ENCODE data around the gene MORF4L1.
"Not testable (repeated sequence)": the region's sequence is repeated elsewhere in the genome, so short reads cannot be mapped to it uniquely, and the experiment has no call there.

Gene MORF4L1

DNA sequence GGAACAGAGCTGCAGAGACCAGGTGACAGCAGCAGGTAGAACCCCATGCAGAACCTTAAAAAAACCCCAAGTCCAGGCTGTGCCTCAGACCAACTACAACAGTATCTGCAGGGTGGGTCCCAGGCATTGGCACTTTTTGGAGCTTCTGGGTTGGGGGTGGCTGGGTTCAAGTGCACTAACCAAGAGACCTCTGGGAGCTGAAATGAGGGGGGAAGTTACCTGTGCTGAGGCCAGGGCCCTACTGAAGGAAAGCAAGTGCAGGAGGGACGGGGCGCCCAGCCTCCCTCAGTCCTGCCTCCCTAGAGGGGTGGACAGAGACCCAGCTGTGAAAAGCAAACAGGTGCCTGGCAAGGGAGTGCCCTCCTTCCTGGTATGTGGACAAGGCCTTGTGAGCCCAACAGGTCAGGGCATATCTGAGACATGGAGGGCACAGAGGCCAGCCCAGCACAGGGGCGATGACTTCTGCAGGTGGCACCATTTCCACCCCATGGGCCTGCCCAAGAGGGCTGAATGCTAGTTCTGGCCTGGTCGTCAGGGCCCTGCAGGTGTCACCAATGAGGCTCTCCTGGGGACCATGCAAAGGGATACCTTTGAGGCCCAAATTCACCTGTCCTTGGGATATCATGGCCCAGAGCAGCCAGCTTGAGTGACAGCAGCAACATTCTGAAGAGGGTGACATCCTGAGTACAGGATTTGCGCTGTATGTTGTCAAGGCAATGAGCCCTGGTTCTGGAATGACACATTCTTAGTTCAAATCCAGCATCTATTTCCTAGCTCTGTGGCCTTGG lies 53.5 kb downstream of the MORF4L1 start:
- no peak for DNase-seq (ENCODE audit: low read depth)
- TF ChIP-seq, protein P1, sequence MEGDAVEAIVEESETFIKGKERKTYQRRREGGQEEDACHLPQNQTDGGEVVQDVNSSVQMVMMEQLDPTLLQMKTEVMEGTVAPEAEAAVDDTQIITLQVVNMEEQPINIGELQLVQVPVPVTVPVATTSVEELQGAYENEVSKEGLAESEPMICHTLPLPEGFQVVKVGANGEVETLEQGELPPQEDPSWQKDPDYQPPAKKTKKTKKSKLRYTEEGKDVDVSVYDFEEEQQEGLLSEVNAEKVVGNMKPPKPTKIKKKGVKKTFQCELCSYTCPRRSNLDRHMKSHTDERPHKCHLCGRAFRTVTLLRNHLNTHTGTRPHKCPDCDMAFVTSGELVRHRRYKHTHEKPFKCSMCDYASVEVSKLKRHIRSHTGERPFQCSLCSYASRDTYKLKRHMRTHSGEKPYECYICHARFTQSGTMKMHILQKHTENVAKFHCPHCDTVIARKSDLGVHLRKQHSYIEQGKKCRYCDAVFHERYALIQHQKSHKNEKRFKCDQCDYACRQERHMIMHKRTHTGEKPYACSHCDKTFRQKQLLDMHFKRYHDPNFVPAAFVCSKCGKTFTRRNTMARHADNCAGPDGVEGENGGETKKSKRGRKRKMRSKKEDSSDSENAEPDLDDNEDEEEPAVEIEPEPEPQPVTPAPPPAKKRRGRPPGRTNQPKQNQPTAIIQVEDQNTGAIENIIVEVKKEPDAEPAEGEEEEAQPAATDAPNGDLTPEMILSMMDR (IDR thresholded peaks at IDR 0.05; ENCODE audit: low read depth, low read length): no peak
- TF ChIP-seq POLR2A (IDR thresholded peaks at IDR 0.05; ENCODE audit: extremely low read depth, insufficient read length): no peak
- no peak for TF ChIP-seq MAX (IDR thresholded peaks at IDR 0.05; ENCODE audit: low read depth, low read length)
- no peak for TF ChIP-seq MYC (IDR thresholded peaks at IDR 0.05; ENCODE audit: low read depth, low read length)
- H3K4me3 ChIP-seq (ENCODE audit: low read depth, low read length): no peak overlapping the region

GRCh38 chr15:78927077-78927790 lies 54.5 kb downstream of the MORF4L1 start:
- DNase-seq (ENCODE audit: low read depth): no peak
- H3K4me3 ChIP-seq (ENCODE audit: low read depth, low read length): no peak overlapping the region
- no peak for TF ChIP-seq POLR2A (IDR thresholded peaks at IDR 0.05; ENCODE audit: extremely low read depth, insufficient read length)
- TF ChIP-seq, protein P1 (IDR thresholded peaks at IDR 0.05; ENCODE audit: low read depth, low read length): no peak
- TF ChIP-seq MYC (IDR thresholded peaks at IDR 0.05; ENCODE audit: low read depth, low read length): no peak
- TF ChIP-seq MAX (IDR thresholded peaks at IDR 0.05; ENCODE audit: low read depth, low read length): no peak

DNA sequence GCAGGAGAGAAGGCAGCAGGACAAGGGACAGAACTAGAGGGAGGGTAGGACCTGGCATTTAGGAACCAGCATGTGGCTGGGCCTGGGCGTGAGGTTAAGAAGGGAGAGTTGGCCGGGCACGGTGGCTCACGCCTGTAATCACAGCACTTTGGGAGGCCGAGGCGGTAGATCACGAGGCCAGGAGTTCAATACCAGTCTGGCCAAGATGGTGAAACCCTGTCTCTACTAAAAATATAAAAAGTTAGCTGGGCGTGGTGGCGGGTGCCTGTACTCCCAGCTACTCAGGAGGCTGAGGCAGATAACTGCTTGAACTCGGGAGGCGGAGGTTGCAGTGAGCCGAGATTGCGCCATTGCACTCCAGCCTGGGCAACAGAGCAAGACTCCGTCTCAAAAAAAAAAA lies 55.5 kb downstream of the MORF4L1 start:
- DNase-seq (ENCODE audit: low read depth); H3K4me3 ChIP-seq (ENCODE audit: low read depth, low read length): not testable (repeated sequence)

- H3K4me3 ChIP-seq (ENCODE audit: low read depth, low read length): no peak overlapping the region
- DNase-seq (ENCODE audit: low read depth): no peak
- TF ChIP-seq MYC (IDR thresholded peaks at IDR 0.05; ENCODE audit: low read depth, low read length) (no peak), POLR2A (IDR thresholded peaks at IDR 0.05; ENCODE audit: extremely low read depth, insufficient read length) (no peak), MAX (IDR thresholded peaks at IDR 0.05; ENCODE audit: low read depth, low read length) (no peak)
- TF ChIP-seq, protein P1 (IDR thresholded peaks at IDR 0.05; ENCODE audit: low read depth, low read length): no peak
Measured at GRCh38 chr15:78928616-78929093, 56.0 kb downstream of the MORF4L1 start.

DNA sequence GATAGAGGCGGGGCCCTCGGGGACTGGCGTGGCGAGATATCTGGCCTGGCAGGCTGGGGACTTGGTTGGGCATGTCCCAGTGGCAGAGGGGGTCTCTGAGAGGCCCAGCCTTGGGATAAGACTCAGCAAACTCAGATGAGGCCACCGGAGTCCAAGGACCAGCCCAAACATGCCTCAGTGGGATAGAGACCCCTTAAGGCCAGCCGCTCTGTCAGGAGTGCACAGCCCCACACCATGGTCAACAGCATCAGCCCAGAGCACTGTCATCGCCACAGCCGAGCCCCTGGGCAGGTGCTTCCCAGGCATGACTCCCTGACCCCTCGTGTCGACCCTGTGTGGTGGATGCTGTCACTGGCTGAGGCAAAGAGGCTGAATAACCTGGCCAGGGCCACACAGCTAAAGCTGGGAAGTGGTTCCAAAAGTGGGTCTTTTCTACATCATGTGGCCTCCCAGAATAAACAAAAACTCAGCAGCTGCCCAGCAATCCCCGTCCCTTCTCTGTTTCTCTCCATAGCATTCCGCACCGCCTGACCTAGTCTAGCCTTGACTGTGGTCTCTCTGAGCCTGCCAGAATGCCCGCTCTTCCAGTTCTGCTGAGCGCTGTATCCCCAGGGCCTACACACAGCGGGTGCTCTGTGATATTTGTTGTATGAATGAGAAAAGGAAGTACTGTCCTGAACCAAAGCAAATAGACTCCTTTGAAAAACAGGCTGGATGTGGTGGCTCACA lies 57.0 kb downstream of the MORF4L1 start:
- H3K4me3 ChIP-seq (ENCODE audit: low read depth, low read length): no peak overlapping the region
- DNase-seq (ENCODE audit: low read depth): no peak
- TF ChIP-seq, protein P1 (IDR thresholded peaks at IDR 0.05; ENCODE audit: low read depth, low read length): no peak
- TF ChIP-seq POLR2A (IDR thresholded peaks at IDR 0.05; ENCODE audit: extremely low read depth, insufficient read length) (no peak), MAX (IDR thresholded peaks at IDR 0.05; ENCODE audit: low read depth, low read length) (no peak)
